ENCODE results near the gene PKP1. TPM values are rescaled to one million over a fixed set of nuclear protein-coding genes. Genes with fewer than 3 reads are reported as not detected.

PKP1 gene
- total and polyA plus RNA-seq, 7 donors: 0.32 to 6.7 (median 2.4) TPM

DNA sequence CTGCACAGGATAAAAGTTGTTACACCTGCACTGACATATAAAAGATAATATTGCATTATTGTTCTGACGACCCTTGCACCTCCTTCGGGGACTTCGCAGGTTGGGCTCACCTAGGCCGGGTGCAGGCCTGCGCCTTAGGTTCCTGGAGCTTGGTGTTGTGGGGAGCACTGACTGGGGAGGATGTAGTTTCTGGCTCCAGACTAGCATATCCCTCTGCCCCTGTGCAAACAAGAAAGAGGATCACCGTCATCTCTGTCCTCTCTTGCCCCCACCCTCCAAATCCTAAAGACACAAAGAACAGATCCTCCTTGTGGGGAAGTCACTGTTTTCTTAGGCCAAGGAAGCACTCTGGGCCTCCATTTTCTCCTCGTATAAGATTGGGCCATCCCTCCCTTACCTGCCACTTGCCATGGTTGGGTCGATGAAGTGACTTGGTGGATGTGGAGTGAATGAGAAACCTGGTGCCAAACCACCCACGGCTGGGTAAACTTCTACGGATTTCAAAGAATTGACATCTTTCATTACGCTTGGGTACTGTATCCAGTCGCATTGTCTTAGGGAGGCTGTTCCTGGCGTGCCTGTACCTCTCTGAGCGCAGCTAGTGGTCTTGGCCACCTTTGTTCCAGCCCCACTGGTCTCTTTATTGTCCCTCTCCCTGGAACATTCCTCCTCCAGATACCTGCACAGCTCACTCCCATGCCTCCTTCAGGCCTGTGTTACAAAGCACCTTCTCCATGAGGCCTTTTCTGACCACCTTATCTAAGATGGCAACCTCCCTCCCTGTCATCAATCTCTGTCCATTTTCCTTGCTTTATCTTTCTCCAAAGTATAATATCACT is 34.4 kb upstream of the PKP1 start:
- intact Hi-C loops (cut with DNase I): no loop called here
- WGBS, 3 donors: 95 to 96% (median 95%) methylated on average over 14 of the region's 14 CpGs
- Histone ChIP-seq H3K4me3 (no peak overlapping the region), H3K27me3 (ENCODE audit: insufficient read depth in 3 of 3, low read length in 2 of 3) (no peaks in the 10 kb centered on the region), H3K4me1 (no peaks in the 10 kb centered on the region), H3K9me3 (no peaks in the 10 kb centered on the region), H3K27ac (no peak overlapping the region), H3K36me3 (ENCODE audit: insufficient read depth in 1 of 2, low read depth in 1 of 2) (no peaks in the 10 kb centered on the region)
- DNase-seq (no peak), ATAC-seq (no peak)
- TF ChIP-seq, protein P1, sequence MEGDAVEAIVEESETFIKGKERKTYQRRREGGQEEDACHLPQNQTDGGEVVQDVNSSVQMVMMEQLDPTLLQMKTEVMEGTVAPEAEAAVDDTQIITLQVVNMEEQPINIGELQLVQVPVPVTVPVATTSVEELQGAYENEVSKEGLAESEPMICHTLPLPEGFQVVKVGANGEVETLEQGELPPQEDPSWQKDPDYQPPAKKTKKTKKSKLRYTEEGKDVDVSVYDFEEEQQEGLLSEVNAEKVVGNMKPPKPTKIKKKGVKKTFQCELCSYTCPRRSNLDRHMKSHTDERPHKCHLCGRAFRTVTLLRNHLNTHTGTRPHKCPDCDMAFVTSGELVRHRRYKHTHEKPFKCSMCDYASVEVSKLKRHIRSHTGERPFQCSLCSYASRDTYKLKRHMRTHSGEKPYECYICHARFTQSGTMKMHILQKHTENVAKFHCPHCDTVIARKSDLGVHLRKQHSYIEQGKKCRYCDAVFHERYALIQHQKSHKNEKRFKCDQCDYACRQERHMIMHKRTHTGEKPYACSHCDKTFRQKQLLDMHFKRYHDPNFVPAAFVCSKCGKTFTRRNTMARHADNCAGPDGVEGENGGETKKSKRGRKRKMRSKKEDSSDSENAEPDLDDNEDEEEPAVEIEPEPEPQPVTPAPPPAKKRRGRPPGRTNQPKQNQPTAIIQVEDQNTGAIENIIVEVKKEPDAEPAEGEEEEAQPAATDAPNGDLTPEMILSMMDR (IDR thresholded peaks at IDR 0.05): no peak

GRCh38 chr1:201250326-201251011 is 32.8 kb upstream of the PKP1 start:
- Histone ChIP-seq H3K4me1 (no peaks in the 10 kb centered on the region), H3K4me3 (no peak overlapping the region), H3K27ac (no peak overlapping the region), H3K36me3 (ENCODE audit: insufficient read depth in 1 of 2, low read depth in 1 of 2) (no peaks in the 10 kb centered on the region), H3K9me3 (no peaks in the 10 kb centered on the region), H3K27me3 (ENCODE audit: insufficient read depth in 3 of 3, low read length in 2 of 3) (no peaks in the 10 kb centered on the region)
- intact Hi-C loops (cut with DNase I): loop anchor here (5.0 to 10.0 kb wide), 2 partner anchors 97 to 264 kb away; no protein-coding TSS in a partner anchor
- TF ChIP-seq, protein P1 (IDR thresholded peaks at IDR 0.05): no peak
- no peak for DNase-seq
- WGBS, 3 donors: 59 to 73% (median 59%) methylated on average over 10 of the region's 10 CpGs
- ATAC-seq: no peak

DNA sequence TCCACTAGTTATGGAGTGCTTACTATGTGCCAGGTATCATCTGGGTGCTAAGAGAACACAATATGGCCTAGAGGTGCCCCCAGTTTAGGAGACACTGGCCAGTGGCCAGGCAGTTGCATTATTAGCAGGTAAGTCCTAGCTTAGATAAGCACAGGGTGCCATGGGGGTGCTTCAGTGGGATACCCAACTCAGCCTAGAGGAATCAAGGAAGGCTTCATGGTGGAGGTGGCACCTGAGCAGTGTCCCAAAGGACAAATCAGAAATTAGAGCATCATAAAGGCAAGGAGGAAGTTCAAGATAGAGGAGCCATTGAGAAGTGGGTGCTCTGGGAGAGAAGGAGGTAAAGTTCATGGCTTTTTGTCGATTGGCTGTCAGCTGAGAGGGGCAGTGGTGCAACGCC is 31.9 kb upstream of the PKP1 start:
- intact Hi-C loops (cut with DNase I): loop anchor here (5.0 to 10.0 kb wide), 2 partner anchors 96 to 263 kb away; no protein-coding TSS in a partner anchor
- Histone ChIP-seq H3K36me3 (ENCODE audit: insufficient read depth in 1 of 2, low read depth in 1 of 2) (no peaks in the 10 kb centered on the region), H3K4me1 (no peaks in the 10 kb centered on the region), H3K27me3 (ENCODE audit: insufficient read depth in 3 of 3, low read length in 2 of 3) (no peaks in the 10 kb centered on the region), H3K4me3 (no peak overlapping the region), H3K9me3 (no peaks in the 10 kb centered on the region), H3K27ac (no peak overlapping the region)
- ATAC-seq (no peak), DNase-seq (no peak)
- WGBS, 3 donors: 86 to 96% (median 91%) methylated on average over 2 of the region's 2 CpGs
- TF ChIP-seq, protein P1 (IDR thresholded peaks at IDR 0.05): no peak

- Histone ChIP-seq H3K4me1 (no peaks in the 10 kb centered on the region), H3K4me3 (no peak overlapping the region), H3K27ac (no peak overlapping the region), H3K27me3 (ENCODE audit: insufficient read depth in 3 of 3, low read length in 2 of 3) (no peaks in the 10 kb centered on the region), H3K36me3 (ENCODE audit: insufficient read depth in 1 of 2, low read depth in 1 of 2) (no peaks in the 10 kb centered on the region), H3K9me3 (no peaks in the 10 kb centered on the region)
- ATAC-seq: no peak
- DNase-seq: no peak
- intact Hi-C loops (cut with DNase I): loop anchor here (5.0 to 10.0 kb wide), 2 partner anchors 95 to 263 kb away; no protein-coding TSS in a partner anchor
- WGBS, 3 donors: 75 to 79% (median 78%) methylated on average over 11 of the region's 11 CpGs
- TF ChIP-seq, protein P1 (IDR thresholded peaks at IDR 0.05): no peak
Measured at GRCh38 chr1:201251851-201252430, 31.4 kb upstream of the PKP1 start.

All from psoas muscle (tissue), 8 donors.